MM.1S (cell line): ENCODE measurements around the gene PREP.
"Not testable (repeated sequence)": the region's sequence is repeated elsewhere in the genome, so short reads cannot be mapped to it uniquely, and the experiment has no call there.

Experiments
- DNase-seq: peaks from one replicate; pipeline ENCODE4 v3.0.0-alpha.2; 2015
- H2AFZ ChIP-seq: fragments of 300-600 bp; sonication (generic); 2 replicates; pipeline ENCODE4 v1.6.0; 2016; ENCODE audit warnings: antibody characterized with exemption, low read length
- H3F3A ChIP-seq: fragments of 300-600 bp; sonication (generic); 2 replicates; pipeline ENCODE4 v1.6.1; 2016; ENCODE audit warnings: mild to moderate bottlenecking, antibody characterized with exemption, low read length, moderate library complexity, mixed read lengths; ENCODE audit not compliant: insufficient read depth
- H3K27ac ChIP-seq: fragments of 300-600 bp; sonication (generic); 2 replicates; pipeline ENCODE4 v1.5.1; 2016; ENCODE audit warnings: mild to moderate bottlenecking, low read length
- H3K27me3 ChIP-seq: fragments of 300-600 bp; sonication (generic); replicated peaks from 2 replicates; pipeline ENCODE4 v1.6.0; 2016; ENCODE audit warnings: low read length; ENCODE audit not compliant: insufficient read depth
- H3K36me3 ChIP-seq: fragments of 300-600 bp; sonication (generic); replicated peaks from 2 replicates; pipeline ENCODE4 v1.6.1; 2016; ENCODE audit warnings: mild to moderate bottlenecking, low read length, mixed read lengths; ENCODE audit not compliant: insufficient read depth
- H3K4me1 ChIP-seq: fragments of 300-600 bp; sonication (generic); 2 replicates; pipeline ENCODE4 v1.6.1; 2016; ENCODE audit warnings: low read length, mixed read lengths
- H3K4me2 ChIP-seq: fragments of 300-600 bp; sonication (generic); 2 replicates; pipeline ENCODE4 v1.6.0; 2016; ENCODE audit warnings: low read depth, low read length
- H3K4me3 ChIP-seq: fragments of 300-600 bp; sonication (generic); 2 replicates; pipeline ENCODE4 v1.5.1; 2016; ENCODE audit warnings: low read length, mixed read lengths
- H3K79me2 ChIP-seq: fragments of 300-600 bp; sonication (generic); 2 replicates; pipeline ENCODE4 v1.6.1; 2016; ENCODE audit warnings: mixed run types, low read length, mixed read lengths
- H3K9ac ChIP-seq: fragments of 300-600 bp; sonication (generic); 2 replicates; pipeline ENCODE4 v1.6.1; 2016; ENCODE audit warnings: low read length, mixed read lengths
- H3K9me2 ChIP-seq: fragments of 300-600 bp; sonication (generic); replicated peaks from 2 replicates; pipeline ENCODE4 v1.6.1; 2016; ENCODE audit warnings: mild to moderate bottlenecking, low read length, mixed read lengths; ENCODE audit not compliant: insufficient read depth
- H3K9me3 ChIP-seq: fragments of 300-600 bp; sonication (generic); replicated peaks from 2 replicates; pipeline ENCODE4 v1.6.1; 2016; ENCODE audit warnings: mild to moderate bottlenecking, low read length, mixed read lengths; ENCODE audit not compliant: insufficient read depth
- H4K20me1 ChIP-seq: fragments of 300-600 bp; sonication (generic); 2 replicates; pipeline ENCODE4 v1.6.1; 2016; ENCODE audit warnings: mild to moderate bottlenecking, low read length, moderate library complexity, mixed read lengths; ENCODE audit not compliant: insufficient read depth
- EZH2 ChIP-seq: fragments of 300-600 bp; sonication (generic); optimal IDR thresholded peaks from 2 replicates; pipeline ENCODE3; 2017; ENCODE audit warnings: low read depth, mild to moderate bottlenecking, antibody characterized with exemption, low read length, mixed read lengths
- EZH2phosphoT487 ChIP-seq: fragments of 300-600 bp; sonication (generic); IDR thresholded peaks from 2 replicates; pipeline ENCODE4 v1.6.1; 2018; ENCODE audit warnings: antibody characterized with exemption, low read length
- TF ChIP-seq, protein P1 (sequence below): fragments of 300-600 bp; sonication (generic); IDR thresholded peaks from 2 replicates; pipeline ENCODE4 v1.5.1; 2016; ENCODE audit warnings: antibody characterized with exemption, low read length, mixed read lengths

The PREP gene

GRCh38 chr6:105345506-105345905 lies 57.4 kb downstream of the PREP start:
- H3K27me3 ChIP-seq = no peaks in the 10 kb centered on the region
- no peak overlapping the region for H3K4me2 ChIP-seq
- H3K9ac ChIP-seq = no peak overlapping the region
- TF ChIP-seq, protein P1, sequence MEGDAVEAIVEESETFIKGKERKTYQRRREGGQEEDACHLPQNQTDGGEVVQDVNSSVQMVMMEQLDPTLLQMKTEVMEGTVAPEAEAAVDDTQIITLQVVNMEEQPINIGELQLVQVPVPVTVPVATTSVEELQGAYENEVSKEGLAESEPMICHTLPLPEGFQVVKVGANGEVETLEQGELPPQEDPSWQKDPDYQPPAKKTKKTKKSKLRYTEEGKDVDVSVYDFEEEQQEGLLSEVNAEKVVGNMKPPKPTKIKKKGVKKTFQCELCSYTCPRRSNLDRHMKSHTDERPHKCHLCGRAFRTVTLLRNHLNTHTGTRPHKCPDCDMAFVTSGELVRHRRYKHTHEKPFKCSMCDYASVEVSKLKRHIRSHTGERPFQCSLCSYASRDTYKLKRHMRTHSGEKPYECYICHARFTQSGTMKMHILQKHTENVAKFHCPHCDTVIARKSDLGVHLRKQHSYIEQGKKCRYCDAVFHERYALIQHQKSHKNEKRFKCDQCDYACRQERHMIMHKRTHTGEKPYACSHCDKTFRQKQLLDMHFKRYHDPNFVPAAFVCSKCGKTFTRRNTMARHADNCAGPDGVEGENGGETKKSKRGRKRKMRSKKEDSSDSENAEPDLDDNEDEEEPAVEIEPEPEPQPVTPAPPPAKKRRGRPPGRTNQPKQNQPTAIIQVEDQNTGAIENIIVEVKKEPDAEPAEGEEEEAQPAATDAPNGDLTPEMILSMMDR = no peak
- no peak for TF ChIP-seq EZH2phosphoT487
- no peak for TF ChIP-seq EZH2
- H3K4me3 ChIP-seq = no peak overlapping the region
- H3K79me2 ChIP-seq = no peaks in the 10 kb centered on the region
- H4K20me1 ChIP-seq = no peaks in the 10 kb centered on the region
- H3K9me3 ChIP-seq = no peaks in the 10 kb centered on the region
- no peaks in the 10 kb centered on the region for H3K9me2 ChIP-seq
- H2AFZ ChIP-seq = no peak overlapping the region
- DNase-seq = no peak
- no peaks in the 10 kb centered on the region for H3F3A ChIP-seq
- H3K27ac ChIP-seq = no peak overlapping the region
- H3K4me1 ChIP-seq = no peaks in the 10 kb centered on the region
- H3K36me3 ChIP-seq = no peaks in the 10 kb centered on the region

- TF ChIP-seq EZH2phosphoT487 (no peak), EZH2 (no peak)
- TF ChIP-seq, protein P1 = no peak
- Histone ChIP-seq H3K9ac (no peak overlapping the region), H3K4me1 (no peaks in the 10 kb centered on the region), H3K27me3 (no peaks in the 10 kb centered on the region), H3K4me2 (no peak overlapping the region), H3K79me2 (no peaks in the 10 kb centered on the region), H3K9me2 (no peaks in the 10 kb centered on the region), H3K36me3 (no peaks in the 10 kb centered on the region), H3K27ac (no peak overlapping the region), H2AFZ (no peak overlapping the region), H3K4me3 (no peak overlapping the region), H3K9me3 (no peaks in the 10 kb centered on the region), H4K20me1 (no peaks in the 10 kb centered on the region), H3F3A (no peaks in the 10 kb centered on the region)
- no peak for DNase-seq
Measured at GRCh38 chr6:105344881-105345370, 58.0 kb downstream of the PREP start.

GRCh38 chr6:105338350-105338983 lies 64.4 kb downstream of the PREP start:
- not testable (repeated sequence) for H3K79me2 ChIP-seq, H3F3A ChIP-seq, H3K4me1 ChIP-seq, H3K36me3 ChIP-seq, H3K4me3 ChIP-seq, H4K20me1 ChIP-seq, H3K9me3 ChIP-seq, H3K9ac ChIP-seq, H3K27ac ChIP-seq, DNase-seq, H3K27me3 ChIP-seq, H2AFZ ChIP-seq, H3K4me2 ChIP-seq, H3K9me2 ChIP-seq

GRCh38 chr6:105336986-105337385 lies 65.9 kb downstream of the PREP start:
- no peaks in the 10 kb centered on the region for H3K27me3 ChIP-seq
- no peaks in the 10 kb centered on the region for H4K20me1 ChIP-seq
- no peaks in the 10 kb centered on the region for H3K9me2 ChIP-seq
- no peak overlapping the region for H3K4me2 ChIP-seq
- DNase-seq = no peak
- H3K79me2 ChIP-seq = no peaks in the 10 kb centered on the region
- no peaks in the 10 kb centered on the region for H3K4me1 ChIP-seq
- TF ChIP-seq EZH2phosphoT487 (no peak), EZH2 (no peak)
- TF ChIP-seq, protein P1 = no peak
- H3K9ac ChIP-seq = no peak overlapping the region
- H3F3A ChIP-seq = no peaks in the 10 kb centered on the region
- no peaks in the 10 kb centered on the region for H3K36me3 ChIP-seq
- no peak overlapping the region for H2AFZ ChIP-seq
- H3K4me3 ChIP-seq = no peak overlapping the region
- H3K9me3 ChIP-seq = no peaks in the 10 kb centered on the region
- H3K27ac ChIP-seq = no peak overlapping the region
